Heart right ventricle (tissue), 16 donors: ENCODE measurements around the gene ERBB4. TPM values are rescaled to one million over a fixed set of nuclear protein-coding genes. Genes with fewer than 3 reads are reported as not detected.

Experiments
- ATAC-seq, 8 donors: fragments of 200-7000 bp; cut with Tn5 transposase; one replicate each; pipeline ENCODE4 v1.9.1; 2020; ENCODE audit warnings: mild to moderate bottlenecking in 8 of 8, moderate library complexity in 8 of 8, moderate number of reproducible peaks in 1 of 8
- DNase-seq, 2 donors: peaks; one replicate each; pipeline ENCODE4 v3.0.0-alpha.2; 2020
- H3K27ac ChIP-seq, 10 donors: fragments of 200-600 bp; sonication (generic) in 2 of 10; one replicate each; pipeline versions ENCODE4 v1.5.0 to v1.8.0; 2020 to 2022; ENCODE audit warnings: mild to moderate bottlenecking in 3 of 10
- H3K27me3 ChIP-seq, 7 donors: fragments of 200-600 bp; one replicate each; pipeline ENCODE4 v1.8.0; 2021 to 2022; ENCODE audit warnings: mild to moderate bottlenecking in 2 of 7
- H3K36me3 ChIP-seq, 9 donors: fragments of 200-600 bp; sonication (generic) in 1 of 9; one replicate each; pipeline versions ENCODE4 v1.5.0 to v1.8.0; 2020 to 2022; ENCODE audit warnings: mild to moderate bottlenecking in 2 of 9
- H3K4me1 ChIP-seq, 9 donors: fragments of 200-600 bp; sonication (generic) in 1 of 9; one replicate each; pipeline versions ENCODE4 v1.5.0 to v1.8.0; 2020 to 2022; ENCODE audit warnings: mild to moderate bottlenecking in 4 of 9
- H3K4me3 ChIP-seq, 10 donors: fragments of 200-600 bp; sonication (generic) in 2 of 10; one replicate each; pipeline versions ENCODE4 v1.5.0 to v1.8.0; 2020 to 2022; ENCODE audit warnings: mild to moderate bottlenecking in 7 of 10, moderate library complexity in 2 of 10
- H3K9me3 ChIP-seq, 11 donors: fragments of 200-600 bp in 10 of 11; sonication (generic) in 2 of 11; one replicate each; pipeline versions ENCODE4 v1.5.0 to v1.8.0; 2013 to 2022; ENCODE audit warnings: mild to moderate bottlenecking in 2 of 11, control low read depth in 1 of 11, moderate library complexity in 1 of 11
- WGBS, 2 donors: extraction: QIAGEN DNeasy Blood & Tissue Kit; methylation state at CpG; one replicate each; pipeline ENCODE4 v1.1.7; 2013; ENCODE audit warnings: inconsistent platforms in 1 of 2; 5-methylcytosine and 5-hydroxymethylcytosine counted together
- intact Hi-C, 10 donors: fragments of 100-400 bp; cut with DNase I; formaldehyde crosslinking; loops; one replicate each; pipeline versions ENCODE4 v1.11.1 to v1.14.2; 2022
- polyA plus RNA-seq, 2 donors: library from polyadenylated mRNA; stranded (reverse); fragments of 200-250 nt; gene quantifications; one replicate each; pipeline ENCODE4 v1.2.3, GENCODE V29; 2013
- total RNA-seq, 10 donors: library from RNA; stranded (reverse); fragmentation: NEBNext Ultra II Directional in 3 of 10; extraction: Animal tissue kit (Norgen Biotek cat#: 25700) in 3 of 10; gene quantifications; one replicate each; pipeline versions ENCODE4 v1.2.1 to v1.2.4, GENCODE V29; 2021 to 2023
- TF ChIP-seq, protein P1 (sequence below), 9 donors: fragments of 200-600 bp; sonication (generic) in 2 of 9; IDR thresholded peaks; one replicate each; pipeline versions ENCODE4 v1.5.0 to v1.8.0; 2021 to 2022; ENCODE audit warnings: antibody characterized with exemption in 9 of 9, mild to moderate bottlenecking in 5 of 9, moderate library complexity in 1 of 9
- donor health status: Arrhythmogenic right ventricular cardiomyopathy.
- donor health status: ischemic (EF 13 %, LVEDD 7.1; RV severe dilation, severe dysfunction).
- donor health status: healthy with polysubstance abuse.
- donor health status: DM: no; HTN: yes; CAD: no.
- donor health status: DM: no; HTN: no; CAD: no.
- donor health status: ischemic (EF 25% LVEDD 6.9; RV normal size, moderate dysfunction).
- donor health status: ischemic (EF 25% LVEDD 5.7; RV mildly dilated, moderate dysfunction).
- donor health status: healthy.
- donor health status: DM: yes; HTN: yes; CAD: no.
- donor health status: Ischemic cardiomyopathy.
- donor health status: ischemic (EF 35%, LVEDD 5.7; RV mildly dilated, moderate dysfunction).
- donor health status: nonischemic (EF 11% LVEDD 7.7; RV severe dilation, severe dysfunction).
- donor health status: DM: yes; HTN: yes; CAD: no.
- donor health status: PGD.
- donor health status: ischemic (EF 29% LVEDD 5.4; RV normal size, mild dysfunction).
- donor health status: nonischemic (EF 23%, LVEDD 6.1; RV moderate dilation, normal function).

ERBB4 gene
- total and polyA plus RNA-seq, 12 donors: 1.2 to 24.6 (median 16.1) TPM

- intact Hi-C loops: loop anchor here in 2 of 10 donors (10.0 kb wide), 2 partner anchors 1105 to 1125 kb away; no protein-coding TSS in a partner anchor
- no peak for ATAC-seq
- 95 to 100% methylated on average over 1 of the region's 1 CpG for WGBS, 2 donors
Observed at GRCh38 chr2:211449819-211450218, 1088.8 kb downstream of the ERBB4 start.

GRCh38 chr2:211447548-211447947 is 1091.1 kb downstream of the ERBB4 start:
- Histone ChIP-seq H3K27ac (no peak overlapping the region), H3K4me1 (no peaks in the 10 kb centered on the region), H3K4me3 (no peak overlapping the region), H3K27me3 (no peaks in the 10 kb centered on the region), H3K36me3 (no peaks in the 10 kb centered on the region), H3K9me3 (no peaks in the 10 kb centered on the region)
- no peak for DNase-seq
- intact Hi-C loops: no loop called here
- 80 to 97% methylated on average over 1 of the region's 1 CpG for WGBS, 2 donors
- no peak for ATAC-seq
- TF ChIP-seq, protein P1, sequence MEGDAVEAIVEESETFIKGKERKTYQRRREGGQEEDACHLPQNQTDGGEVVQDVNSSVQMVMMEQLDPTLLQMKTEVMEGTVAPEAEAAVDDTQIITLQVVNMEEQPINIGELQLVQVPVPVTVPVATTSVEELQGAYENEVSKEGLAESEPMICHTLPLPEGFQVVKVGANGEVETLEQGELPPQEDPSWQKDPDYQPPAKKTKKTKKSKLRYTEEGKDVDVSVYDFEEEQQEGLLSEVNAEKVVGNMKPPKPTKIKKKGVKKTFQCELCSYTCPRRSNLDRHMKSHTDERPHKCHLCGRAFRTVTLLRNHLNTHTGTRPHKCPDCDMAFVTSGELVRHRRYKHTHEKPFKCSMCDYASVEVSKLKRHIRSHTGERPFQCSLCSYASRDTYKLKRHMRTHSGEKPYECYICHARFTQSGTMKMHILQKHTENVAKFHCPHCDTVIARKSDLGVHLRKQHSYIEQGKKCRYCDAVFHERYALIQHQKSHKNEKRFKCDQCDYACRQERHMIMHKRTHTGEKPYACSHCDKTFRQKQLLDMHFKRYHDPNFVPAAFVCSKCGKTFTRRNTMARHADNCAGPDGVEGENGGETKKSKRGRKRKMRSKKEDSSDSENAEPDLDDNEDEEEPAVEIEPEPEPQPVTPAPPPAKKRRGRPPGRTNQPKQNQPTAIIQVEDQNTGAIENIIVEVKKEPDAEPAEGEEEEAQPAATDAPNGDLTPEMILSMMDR (IDR thresholded peaks at IDR 0.05): no peak

More at GRCh38 chr2:211449819-211450218, 1088.8 kb downstream of the ERBB4 start:
- no peak for DNase-seq
- Histone ChIP-seq H3K4me1 (no peaks in the 10 kb centered on the region), H3K9me3 (no peaks in the 10 kb centered on the region), H3K36me3 (no peaks in the 10 kb centered on the region), H3K4me3 (no peak overlapping the region), H3K27me3 (no peaks in the 10 kb centered on the region), H3K27ac (no peak overlapping the region)
- TF ChIP-seq, protein P1 (IDR thresholded peaks at IDR 0.05): no peak

GRCh38 chr2:211440107-211440506 is 1098.5 kb downstream of the ERBB4 start:
- no peaks in the 10 kb centered on the region for H3K4me1 ChIP-seq
- DNase-seq (no peak), ATAC-seq (no peak)
- no peaks in the 10 kb centered on the region for H3K27me3 ChIP-seq
- no peaks in the 10 kb centered on the region for H3K36me3 ChIP-seq
- no peak overlapping the region for H3K4me3 ChIP-seq
- H3K27ac ChIP-seq: no peak overlapping the region
- no peaks in the 10 kb centered on the region for H3K9me3 ChIP-seq
- TF ChIP-seq, protein P1 (IDR thresholded peaks at IDR 0.05): no peak
- intact Hi-C loops: no loop called here
- WGBS, 2 donors: 84 to 89% methylated on average over 2 of the region's 2 CpGs

DNA sequence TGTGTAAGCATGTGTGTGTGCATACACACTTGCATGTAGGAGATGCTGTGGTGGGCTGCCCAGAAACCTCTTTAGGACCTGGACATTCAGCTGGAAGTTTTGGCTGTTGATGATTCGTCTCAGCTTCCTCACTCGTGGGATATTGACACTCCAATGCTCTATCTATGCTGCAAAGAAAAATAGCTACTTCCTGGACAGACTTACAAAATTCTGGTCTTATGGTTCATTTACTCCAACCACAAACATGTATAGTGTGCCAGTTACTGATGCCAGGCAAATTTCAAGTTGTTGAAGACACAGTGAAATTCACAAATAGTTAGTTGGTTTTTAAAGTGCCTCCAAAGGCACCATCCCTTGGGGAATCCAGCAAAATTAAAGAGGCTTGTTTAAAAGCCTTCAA is 1099.6 kb downstream of the ERBB4 start:
- Histone ChIP-seq H3K27me3 (no peaks in the 10 kb centered on the region), H3K36me3 (no peaks in the 10 kb centered on the region), H3K4me3 (no peak overlapping the region), H3K27ac (no peak overlapping the region), H3K4me1 (no peaks in the 10 kb centered on the region), H3K9me3 (no peaks in the 10 kb centered on the region)
- 38 to 61% methylated on average over 2 of the region's 2 CpGs for WGBS, 2 donors
- TF ChIP-seq, protein P1 (IDR thresholded peaks at IDR 0.05): no peak
- intact Hi-C loops: no loop called here
- ATAC-seq: no peak
- DNase-seq: no peak
